Heart left ventricle (tissue), 13 donors: ENCODE data around the gene CXXC1.

Experiments used
- CTCF ChIP-seq, 12 donors: fragments of 200-600 bp; sonication (generic) in 4 of 12; IDR thresholded peaks; one replicate each; pipeline versions ENCODE4 v1.5.0 to v1.8.0; 2018 to 2022; ENCODE audit warnings: antibody characterized with exemption in 12 of 12, mild to moderate bottlenecking in 5 of 12
- POLR2A ChIP-seq, 2 donors: fragments of 450-650 bp; IDR thresholded peaks; one replicate each; pipeline ENCODE4 v1.6.1; 2017; ENCODE audit warnings: antibody characterized with exemption in 2 of 2, mild to moderate bottlenecking in 2 of 2, moderate library complexity in 2 of 2
- donor health status: ischemic (EF 13 %, LVEDD 7.1; RV severe dilation, severe dysfunction).
- donor health status: DM: no; HTN: yes; CAD: no.
- donor health status: DM: no; HTN: no; CAD: no.
- donor health status: ischemic (EF 25% LVEDD 6.9; RV normal size, moderate dysfunction).
- donor health status: ischemic (EF 25% LVEDD 5.7; RV mildly dilated, moderate dysfunction).
- donor health status: ischemic (EF 35%, LVEDD 5.7; RV mildly dilated, moderate dysfunction).
- donor health status: nonischemic (EF 11% LVEDD 7.7; RV severe dilation, severe dysfunction).
- donor health status: DM: yes; HTN: yes; CAD: no.
- donor health status: PGD.
- donor health status: ischemic (EF 29% LVEDD 5.4; RV normal size, mild dysfunction).
- donor health status: nonischemic (EF 23%, LVEDD 6.1; RV moderate dilation, normal function).

- no peak for TF ChIP-seq CTCF (IDR thresholded peaks at IDR 0.05)
- TF ChIP-seq POLR2A (IDR thresholded peaks at IDR 0.05) = no peak
Observed at GRCh38 chr18:50311650-50312049, 24.2 kb upstream of the CXXC1 start.
